OCI-LY7 (cell line): ENCODE results near the gene ACSS1.

ENCODE experiments used
- CTCF ChIP-seq: fragments of 200-600 bp; sonication (generic); conservative IDR thresholded peaks from 2 replicates; pipeline ENCODE4 v1.5.1; 2014; ENCODE audit warnings: mild to moderate bottlenecking, antibody characterized with exemption, low read length, moderate library complexity, mixed read lengths
- EZH2phosphoT487 ChIP-seq: fragments of 200-600 bp; sonication (generic); IDR thresholded peaks from 2 replicates; pipeline ENCODE4 v1.6.1; 2018; ENCODE audit warnings: low read depth, borderline replicate concordance, mild to moderate bottlenecking, mixed run types, antibody characterized with exemption, low read length, moderate library complexity, mixed read lengths

GRCh38 chr20:24964506-24964840 is 93.5 kb downstream of the ACSS1 start:
- no peak for TF ChIP-seq CTCF
- TF ChIP-seq EZH2phosphoT487, result no peak
